Activated T-cell treated with anti-CD3 and anti-CD28 coated beads for 48 hours (primary cell): ENCODE results near the gene GRID1.

Experiments used
- DNase-seq: peaks from one replicate; pipeline ENCODE4 v3.0.0-alpha.2; 2020; ENCODE audit warnings: low read depth

Gene GRID1

DNA sequence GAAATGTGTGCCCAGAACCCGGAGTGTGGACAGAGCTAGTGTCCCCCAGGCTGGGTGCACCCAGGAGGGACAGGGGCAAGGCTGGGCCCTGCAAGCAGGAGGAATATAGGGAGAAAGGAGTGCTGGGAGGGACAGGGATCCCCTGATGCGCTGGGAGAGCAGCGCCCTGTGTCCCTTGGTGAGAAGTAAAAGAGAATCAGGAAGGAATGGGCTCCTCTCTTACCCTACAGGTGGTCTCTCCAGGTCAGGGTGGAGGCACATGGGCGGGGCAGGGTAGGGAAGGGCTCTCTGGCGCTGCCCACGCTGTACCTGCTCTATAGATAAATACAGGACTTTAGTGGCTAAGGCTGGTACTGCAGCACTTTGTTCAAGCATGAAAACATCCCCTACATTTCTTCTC, 753.8 kb downstream of the GRID1 start:
- no peak for DNase-seq

DNA sequence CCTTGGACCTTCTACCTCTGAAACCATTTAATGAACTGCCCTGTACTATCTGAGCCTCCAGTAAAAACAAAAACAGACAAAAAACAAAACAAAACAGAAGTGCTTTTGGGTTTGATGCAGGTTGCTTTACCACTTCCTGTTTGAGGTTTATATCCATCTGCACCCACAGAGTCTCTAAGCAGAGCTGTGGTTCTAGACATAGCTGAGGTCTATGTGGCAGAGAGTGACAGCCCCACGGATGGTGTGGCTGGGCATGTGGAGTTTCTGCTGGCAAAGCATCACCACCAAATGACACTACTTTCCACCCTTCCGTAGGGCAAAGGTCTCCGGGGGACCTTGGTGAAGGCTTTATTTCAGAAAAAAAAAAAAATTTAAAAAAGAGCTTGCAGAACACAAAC, 754.2 kb downstream of the GRID1 start:
- no peak for DNase-seq

DNA sequence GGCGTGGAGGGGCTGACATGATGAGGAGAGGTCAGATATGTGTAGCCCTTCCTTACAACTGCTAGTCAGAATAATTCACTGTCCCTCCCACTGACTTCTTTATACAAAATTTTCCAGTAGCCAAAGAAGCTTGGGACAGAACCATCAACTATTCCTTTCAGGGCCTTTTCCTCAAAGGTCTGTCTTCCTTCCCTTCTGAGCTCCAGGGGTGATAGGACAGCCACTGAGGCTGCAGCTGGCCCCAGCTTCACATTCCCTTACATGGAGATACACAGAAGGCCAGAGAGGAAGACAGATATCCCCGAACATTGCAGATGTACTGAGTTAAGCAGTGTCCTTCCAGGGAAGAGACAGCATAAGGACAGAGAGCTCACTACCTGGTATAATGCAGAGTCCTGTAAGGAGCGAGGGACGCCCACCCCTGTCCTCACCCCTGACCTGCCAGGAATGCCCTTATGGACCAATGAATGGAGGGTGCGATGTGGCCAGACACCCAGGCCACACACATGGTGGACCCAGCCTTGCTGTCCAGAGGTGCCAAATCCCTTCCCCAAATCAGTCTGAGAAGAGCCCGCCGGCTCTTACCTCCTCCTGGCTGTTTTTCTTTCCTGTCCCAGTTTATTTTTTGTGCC, 754.7 kb downstream of the GRID1 start:
- no peak for DNase-seq

DNA sequence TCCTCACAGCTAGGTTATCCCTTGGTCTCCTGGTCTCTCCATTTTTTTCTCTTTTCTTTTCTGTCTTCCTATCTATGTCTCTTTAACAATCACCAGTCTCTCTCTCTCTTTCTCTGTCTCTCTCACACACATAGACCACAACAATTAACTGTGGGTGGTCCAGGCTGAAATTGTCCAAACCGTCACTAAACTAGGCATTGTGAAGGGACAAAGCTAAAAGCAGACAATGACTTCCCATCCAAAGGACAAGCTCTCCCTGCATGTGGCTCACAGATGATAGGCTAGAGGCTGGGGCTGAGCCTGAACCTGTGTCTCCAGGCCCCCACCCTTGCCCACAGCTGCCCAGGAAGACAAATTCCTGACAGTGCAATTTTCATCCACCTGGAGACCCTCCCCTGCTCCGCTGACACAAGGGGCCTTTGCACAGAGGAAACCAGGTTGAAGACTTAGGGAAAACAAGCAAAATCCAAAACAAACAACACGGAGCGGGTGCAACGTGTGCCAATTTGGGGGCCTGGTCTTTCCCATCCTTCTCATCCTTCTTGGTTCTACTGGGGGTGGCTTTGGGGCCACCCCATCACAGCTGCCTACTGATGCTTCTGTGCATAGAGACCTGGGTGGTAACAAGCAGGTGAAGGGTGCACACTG, 755.4 kb downstream of the GRID1 start:
- no peak for DNase-seq

DNA sequence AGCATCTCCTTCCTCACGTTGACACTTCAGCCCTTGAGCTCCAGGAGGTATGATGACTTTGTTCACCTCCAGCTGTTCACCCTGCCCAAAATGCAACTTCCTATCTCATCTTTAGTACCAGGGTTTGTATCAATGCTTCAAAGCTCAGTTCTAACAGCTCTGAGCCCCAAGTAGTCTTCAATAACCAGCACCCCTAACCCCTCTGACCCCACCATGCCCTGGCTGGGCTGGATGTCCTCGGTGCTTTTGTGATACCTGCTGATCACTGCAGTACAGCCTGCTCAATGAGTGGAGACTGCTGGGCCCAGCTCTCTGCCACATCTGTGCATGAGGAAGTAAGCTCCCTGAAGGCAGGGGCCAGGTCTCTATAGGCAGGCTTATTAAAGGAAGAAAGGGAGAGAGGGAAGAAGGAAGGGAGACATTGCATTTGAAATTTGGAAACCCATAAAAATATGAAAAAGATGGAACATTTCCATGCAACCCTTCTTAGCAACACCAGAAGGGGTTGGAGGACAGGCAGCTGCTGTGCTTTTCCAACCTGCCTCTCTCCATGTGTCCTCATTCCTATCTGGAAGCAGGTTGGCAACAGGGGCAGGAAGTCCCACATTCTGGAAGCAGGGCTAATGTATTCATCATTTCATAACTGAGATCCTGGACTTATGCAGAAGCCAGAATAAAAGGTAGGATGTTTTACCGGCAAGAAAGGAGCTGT, 756.1 kb downstream of the GRID1 start:
- no peak for DNase-seq

DNA sequence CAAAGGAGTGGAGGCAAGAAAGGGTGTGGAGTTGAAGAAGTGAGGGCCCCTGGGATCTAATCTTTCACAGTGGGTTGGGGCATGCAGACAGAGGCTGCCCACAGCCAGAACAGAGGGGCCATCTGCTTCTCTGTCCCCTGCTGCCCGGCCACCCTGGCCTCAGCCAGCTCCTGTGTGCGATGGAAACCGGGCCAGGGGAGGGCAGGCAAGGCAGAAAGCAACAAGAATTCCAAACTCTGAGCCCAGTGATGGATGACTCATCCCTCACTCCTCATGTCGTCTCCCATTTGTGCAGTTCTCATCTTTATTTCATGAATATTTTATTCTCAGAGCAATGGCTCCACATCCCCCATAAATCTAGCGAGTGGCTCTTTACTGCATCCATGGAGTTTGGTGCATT, 757.1 kb downstream of the GRID1 start:
- no peak for DNase-seq

DNA sequence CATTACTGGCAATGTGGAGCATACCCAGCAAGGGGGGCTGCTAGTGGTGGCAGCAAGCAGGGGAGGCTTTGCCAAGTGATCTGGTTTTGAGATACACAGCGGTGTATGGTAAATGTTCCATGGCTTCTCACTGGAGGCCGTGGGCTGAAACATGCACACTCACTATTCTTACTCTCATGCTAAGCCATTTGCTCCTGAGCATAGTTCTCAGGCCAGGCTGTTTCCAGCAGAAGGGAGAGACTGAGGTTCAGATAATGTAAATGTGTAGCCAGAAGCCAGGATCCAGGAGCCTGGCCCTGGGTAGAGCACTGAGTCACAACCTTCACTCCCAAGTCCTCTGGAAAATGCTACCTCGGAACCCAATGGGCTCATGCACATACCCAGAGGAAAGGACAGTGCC, 757.9 kb downstream of the GRID1 start:
- DNase-seq: no peak

DNA sequence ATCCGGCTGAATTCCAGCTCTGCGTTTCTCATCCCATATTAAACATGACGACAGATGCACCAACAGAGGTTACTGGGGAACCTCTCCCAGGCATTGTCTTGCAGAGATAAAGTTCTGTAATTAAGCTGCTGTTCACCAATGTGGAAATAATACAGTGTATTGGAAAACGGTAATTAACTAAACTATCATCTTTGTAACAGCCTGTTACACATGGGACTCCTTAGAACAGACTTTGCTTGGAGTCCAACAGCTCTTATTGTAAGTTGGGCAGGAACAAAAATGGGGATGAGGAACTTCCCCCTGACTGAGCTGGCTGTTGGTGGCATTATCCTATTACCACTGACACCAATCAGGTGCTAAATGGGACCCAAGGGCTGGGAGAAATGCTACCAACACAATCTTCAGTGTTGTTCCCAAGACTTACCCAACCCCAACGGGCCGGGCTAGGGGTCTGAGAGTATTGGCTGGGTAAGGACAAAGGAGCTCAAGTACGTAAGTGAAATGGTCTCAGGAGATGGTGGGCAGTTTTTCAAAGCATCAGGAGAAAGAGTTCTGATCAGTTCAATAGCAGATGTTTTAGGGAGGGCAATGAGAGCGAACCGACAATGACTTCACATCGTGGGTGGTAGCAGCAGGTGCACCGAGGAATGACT, 759.4 kb downstream of the GRID1 start:
- no peak for DNase-seq

DNA sequence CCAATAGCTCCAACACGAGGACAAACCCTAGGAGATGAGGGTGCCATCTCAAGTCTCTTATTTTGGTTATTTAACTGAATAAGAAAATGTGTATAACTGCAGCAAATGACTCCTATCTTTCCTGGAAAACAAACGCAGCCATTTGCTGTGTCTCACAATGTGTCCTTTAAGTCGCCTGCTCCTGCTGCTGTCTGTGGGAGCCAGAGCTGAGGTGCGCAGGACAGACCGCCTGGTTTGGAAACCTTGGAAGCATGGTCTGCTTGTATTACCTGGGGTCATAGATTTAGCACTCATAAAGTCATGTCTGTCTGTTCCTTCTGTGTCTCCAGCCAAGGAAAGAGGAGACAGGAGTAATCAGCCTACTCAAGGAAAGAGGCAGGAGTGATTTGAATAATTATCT, 760.2 kb downstream of the GRID1 start:
- no peak for DNase-seq

DNA sequence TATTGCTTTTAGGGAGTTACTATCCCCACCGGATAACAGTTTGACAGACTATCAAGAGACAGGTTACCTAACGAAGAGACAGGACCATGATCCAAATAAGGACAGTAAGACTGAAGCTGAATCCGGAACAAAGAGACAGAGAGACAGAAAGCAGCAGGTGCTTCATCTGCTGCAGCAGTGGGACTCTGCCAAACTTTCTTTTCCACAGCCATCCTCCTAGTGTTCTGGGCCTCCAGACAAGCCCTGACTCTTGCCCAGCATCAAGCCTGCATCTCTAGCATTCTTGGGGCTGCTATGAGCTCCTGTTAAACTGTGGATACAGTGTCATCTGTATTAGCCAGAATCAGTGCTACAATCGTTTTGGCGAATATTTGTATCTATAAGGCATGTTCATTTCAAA, 761.7 kb downstream of the GRID1 start:
- DNase-seq: no peak

DNA sequence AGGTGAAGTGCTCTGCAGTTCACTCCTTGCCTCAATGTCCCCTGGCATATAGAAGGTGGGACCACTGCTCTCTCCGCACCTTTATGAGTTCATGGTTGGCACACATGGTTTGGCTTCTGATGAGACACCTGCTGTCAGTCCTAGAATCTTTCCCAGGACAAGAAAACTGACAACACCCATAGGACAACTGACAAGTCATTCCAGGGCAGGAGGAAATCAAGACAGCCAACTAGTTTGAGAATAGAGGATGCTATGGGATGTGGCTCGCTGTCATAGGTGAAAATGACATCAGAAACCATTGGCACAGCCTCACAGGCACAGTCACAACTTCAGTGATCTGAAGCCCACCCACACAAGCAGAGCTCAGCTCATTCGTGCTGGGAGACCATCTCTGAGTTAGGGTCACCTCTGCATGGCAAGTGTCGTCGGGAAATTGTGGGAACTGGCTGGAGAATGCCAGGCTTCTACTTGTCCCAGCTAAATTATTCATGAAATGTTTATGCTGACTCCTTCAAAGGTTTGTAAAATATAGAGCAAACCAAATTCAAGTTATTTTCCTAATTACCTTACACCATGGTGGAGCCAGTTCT, 762.4 kb downstream of the GRID1 start:
- no peak for DNase-seq

DNA sequence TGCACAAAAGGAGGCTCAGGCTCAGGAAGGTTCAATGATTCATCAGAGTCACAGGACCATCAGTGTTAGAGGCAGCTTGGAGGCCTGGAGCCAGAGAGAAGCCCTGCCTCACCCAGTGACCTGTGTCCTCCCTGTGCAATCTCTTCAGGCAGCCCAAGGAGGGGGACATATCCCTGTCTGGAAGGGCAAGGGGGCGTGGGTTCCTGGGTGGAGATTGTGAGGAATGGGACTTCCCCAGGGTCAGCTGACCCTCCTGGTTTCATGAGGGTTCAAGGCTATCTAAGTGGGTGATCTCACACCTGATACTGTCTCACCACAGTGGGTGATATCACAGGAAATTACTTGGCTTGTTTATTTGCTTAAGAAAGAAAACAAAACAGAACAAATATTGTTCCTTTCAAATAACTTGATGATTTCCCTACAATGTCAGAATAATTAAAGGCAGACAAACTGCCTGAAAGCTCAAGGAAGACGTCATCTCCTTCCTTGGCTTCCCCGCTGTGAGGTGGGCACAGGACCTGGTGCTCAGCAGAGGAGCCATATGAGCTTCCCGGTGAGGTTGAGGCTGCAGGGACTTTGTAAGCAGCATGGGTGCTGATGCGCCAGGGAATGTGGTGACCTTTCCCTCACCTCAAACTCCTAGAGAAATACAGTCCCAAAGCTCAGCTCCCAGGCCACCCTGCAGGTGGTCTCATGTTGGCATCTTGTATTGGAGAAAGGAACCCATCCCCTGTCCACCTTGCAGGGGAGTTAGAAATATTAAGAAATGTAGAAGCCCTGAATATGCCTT, 763.2 kb downstream of the GRID1 start:
- DNase-seq: no peak

DNA sequence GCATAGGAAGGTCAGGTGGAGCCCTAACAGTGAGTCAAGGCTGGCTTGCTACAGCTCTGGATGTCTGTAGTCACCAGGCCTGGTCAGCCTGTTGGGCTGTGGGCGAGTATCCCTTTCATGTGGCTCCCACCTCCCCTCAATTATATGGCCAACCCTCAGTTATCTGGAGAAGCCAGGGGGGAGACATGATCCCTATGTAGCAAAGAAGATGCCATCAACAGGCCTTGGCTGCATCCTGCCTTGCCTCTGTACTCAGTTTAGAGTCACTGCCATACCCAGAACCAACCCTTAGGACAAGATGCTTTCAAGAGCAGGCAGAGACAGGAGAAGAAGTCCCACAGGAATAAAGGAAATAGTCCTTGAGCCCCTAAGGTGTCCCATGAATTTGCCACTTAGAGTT, 763.9 kb downstream of the GRID1 start:
- DNase-seq: no peak

DNA sequence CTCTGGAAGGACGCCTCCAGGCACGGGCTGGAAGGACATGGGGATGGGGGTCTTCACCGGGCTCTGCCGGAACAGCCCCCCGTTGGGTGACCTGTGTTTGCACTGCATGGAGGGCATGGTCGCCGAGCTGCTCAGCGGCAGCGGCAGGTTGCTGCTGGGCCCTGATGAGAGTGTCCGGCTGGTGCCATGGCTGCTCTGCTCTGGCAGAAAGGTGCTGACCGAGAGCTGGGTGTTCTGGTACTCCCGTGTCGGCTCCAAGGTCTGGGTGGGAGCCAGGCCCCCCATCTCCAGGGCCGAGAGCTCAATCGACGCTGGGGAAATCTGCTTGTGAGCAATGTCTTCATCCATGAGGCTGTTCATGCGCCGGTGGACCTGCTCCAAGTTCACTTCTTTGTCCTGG, 764.3 kb downstream of the GRID1 start:
- no peak for DNase-seq

DNA sequence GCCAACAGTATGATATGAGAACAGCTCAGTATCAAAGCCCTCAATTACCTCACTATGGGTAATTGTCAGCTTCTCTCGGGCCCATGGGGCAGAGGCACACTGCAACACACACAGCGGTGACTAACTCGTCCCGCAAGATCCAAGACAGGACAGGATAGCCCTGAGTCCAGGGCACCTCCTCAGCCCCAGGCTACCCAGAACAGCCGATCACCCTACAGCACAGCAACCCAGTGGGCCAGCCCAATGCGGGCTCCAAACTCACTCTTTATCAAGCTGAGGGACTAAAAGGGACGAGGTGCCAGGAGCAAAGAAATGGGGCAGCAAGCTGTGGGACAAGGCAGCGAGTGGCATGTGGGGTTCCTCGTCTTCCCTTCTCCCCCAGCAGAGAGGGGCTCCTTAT, 765.1 kb downstream of the GRID1 start:
- no peak for DNase-seq

DNA sequence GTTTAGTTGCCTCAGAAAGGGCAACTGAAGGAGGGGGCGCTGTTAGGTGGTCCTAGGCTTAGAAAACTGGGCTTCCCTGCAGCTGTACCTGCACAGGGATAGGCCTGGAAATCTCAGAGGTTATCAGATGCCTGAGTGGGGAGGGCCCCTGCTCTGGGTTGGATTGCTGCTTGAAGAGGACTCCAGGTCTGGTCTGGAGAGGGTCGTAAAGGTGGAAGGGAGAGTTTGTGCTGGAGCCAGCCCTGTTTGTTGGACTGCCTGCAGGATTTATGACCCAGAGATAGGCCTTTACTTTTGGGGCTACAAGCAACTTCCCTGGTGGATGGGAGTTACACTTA, 765.9 kb downstream of the GRID1 start:
- DNase-seq: no peak

DNA sequence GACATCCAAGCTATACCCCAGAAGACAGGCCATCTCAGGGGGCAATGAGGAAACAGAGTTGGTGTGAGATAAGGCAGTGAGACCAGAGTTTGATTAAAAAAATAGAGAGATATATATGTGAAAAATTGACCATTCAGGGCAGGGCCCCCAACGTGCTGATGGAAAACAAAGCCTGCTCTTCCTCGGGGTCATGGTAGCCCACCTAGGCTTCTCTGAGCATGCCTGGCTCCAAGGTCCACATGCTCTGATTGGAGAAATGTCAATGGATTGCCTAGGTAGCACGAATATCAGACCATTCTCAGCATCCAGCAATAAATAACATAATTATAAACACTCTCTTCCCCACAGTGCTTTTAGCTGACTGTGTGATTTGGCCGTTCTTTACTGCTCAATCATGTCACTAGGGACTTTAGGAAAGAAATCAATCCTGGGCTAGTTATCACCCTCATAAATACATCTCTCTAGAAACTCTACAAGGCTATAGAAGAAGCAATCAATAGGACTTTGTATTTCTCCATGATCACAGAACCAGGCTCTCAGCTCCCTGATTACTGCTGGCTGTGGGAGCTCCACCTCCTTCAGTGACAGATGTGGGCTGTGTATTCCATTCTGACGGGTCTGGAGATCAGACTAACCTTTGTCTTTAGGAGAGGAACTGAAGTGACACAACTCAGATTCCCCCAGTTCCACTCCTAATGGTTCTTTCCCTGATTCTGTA, 766.4 kb downstream of the GRID1 start:
- no peak for DNase-seq

DNA sequence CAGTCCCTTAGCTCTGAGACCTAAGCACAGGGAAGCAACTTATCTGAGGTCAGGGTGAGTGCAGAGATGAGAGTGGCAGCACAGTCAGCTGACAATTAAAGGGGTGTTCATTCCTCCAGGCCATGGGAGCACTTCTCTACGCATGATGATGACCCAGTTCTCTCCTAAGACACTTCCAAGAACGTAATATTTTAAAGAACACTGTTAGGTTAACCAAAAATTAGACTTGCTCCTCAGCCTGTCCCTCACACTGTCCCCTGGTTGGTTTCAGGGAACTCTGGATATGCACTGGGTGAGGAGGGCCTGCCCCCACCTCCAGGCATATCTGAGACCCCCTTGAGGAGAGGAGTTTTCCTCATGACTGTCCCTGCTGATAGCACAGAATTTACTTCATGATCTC, 767.5 kb downstream of the GRID1 start:
- no peak for DNase-seq

DNA sequence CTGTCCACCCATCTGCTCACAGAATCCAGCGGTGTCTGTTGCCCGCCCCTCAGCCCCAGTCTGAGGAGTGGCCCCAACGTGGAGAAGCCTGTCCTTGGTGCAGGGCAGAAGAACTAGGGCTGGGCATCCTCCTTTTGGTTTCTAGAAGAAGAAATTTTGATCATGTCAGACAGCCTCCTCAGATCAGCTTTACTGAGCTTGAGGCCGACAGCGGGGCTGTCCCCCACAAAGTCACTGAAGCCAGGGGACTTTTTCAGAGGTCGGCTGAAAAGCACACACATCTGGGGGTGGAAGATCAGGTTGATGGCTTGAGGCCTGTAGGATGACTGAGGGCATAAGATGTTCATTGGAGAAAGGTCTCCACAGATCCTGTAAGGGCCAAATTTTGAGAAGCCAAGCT, 767.9 kb downstream of the GRID1 start:
- DNase-seq: no peak

DNA sequence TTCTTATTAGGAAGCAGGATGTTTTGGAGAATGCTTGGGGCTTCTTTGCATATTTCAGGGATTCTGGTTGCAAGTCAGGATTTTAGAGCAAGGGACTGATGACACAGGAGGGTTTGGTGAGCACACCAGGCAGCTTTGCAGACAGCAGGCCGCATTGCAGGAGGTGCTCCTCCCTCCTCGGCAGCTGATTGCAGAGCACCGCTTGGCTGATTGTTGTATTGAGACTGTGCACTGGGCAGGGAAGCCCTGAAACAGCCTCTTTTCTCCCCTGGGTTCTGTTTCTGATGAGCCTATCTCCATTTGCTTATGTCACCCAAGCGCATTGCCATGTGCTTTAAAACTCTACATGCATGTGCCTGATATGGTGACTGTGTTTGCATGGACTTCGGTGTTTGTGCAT, 769.6 kb downstream of the GRID1 start:
- no peak for DNase-seq

DNA sequence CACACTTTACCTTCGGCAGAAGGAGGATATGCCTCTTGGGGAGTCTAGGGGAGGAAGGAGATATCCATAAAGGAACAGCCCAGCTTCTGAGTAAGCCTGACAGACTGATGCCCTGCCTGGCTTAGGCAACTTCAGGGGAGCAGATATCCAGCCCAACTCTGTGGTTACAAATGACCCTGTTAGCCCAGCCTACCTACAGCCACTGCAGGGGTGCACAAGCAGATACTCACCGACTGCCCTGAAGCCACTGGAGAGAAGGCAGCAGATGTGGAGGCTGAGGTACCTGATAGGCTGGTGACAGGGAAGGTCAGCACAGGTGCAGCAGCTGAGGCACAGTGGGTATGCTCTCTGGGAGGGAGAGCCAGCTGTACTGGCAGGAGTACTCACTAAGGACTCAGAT, 770.2 kb downstream of the GRID1 start:
- DNase-seq: no peak
